GM12891 (cell line): ENCODE measurements around the gene MEIS1.

Experiments
- POLR2A ChIP-seq: IDR thresholded peaks from 2 replicates; pipeline ENCODE4 v1.6.1; 2011; ENCODE audit warnings: low read depth, low read length, control low read depth
- POLR2AphosphoS5 ChIP-seq: IDR thresholded peaks from 2 replicates; pipeline ENCODE4 v1.6.1; 2011; ENCODE audit warnings: low read depth, low read length, control low read depth
- POU2F2 ChIP-seq: IDR thresholded peaks from 2 replicates; pipeline ENCODE4 v1.6.1; 2011; ENCODE audit warnings: low read depth, mild to moderate bottlenecking, control low read depth, low read length, moderate library complexity
- SPI1 ChIP-seq: IDR thresholded peaks from 2 replicates; pipeline ENCODE4 v1.6.1; 2011; ENCODE audit warnings: low read depth, low read length, control low read depth
- TAF1 ChIP-seq: IDR thresholded peaks from 2 replicates; pipeline ENCODE4 v1.6.1; 2011; ENCODE audit warnings: low read depth, low read length, control low read depth

DNA sequence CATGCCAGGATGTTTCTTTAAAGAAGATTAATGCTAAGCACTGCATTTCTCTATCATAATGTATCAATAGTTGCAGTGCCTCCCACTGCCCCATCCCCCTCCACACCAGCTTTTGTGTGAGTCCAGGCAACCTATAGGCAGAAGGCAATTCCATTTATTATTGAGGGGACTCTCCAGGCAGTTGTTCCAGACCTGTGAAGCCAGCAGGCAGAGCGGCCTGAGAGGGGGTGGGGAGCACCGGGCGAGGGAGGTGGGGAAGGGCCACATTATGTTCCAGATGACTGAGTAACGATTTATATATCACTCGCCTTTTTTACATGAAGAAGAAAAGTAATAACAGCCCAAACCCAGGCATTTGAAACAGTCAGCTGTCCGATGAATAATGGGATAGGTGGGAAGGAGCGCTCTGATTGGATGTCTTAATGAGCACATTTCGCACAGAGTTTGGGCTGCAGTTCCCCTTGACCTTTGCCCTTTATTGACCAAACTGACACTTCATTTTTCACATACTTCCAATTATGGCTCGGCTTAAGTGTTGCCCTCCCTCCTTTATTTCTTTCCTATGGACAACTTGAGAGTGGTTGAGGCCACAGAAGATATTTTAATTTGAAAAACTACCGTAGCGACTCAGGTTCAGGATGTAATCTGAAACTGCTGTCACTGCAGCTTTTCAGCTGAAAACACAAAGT is 34.4 kb downstream of the MEIS1 start:
- TF ChIP-seq POLR2A (no peak), TAF1 (no peak), POLR2AphosphoS5 (no peak), SPI1 (no peak), POU2F2 (no peak)
